Panc1 (cell line): ENCODE results near the gene UBE2V1.

Experiments
- CTCF ChIP-seq: fragments of 450-650 bp; IDR thresholded peaks from 2 replicates; pipeline ENCODE4 v1.5.1; 2017; ENCODE audit warnings: mild to moderate bottlenecking
- POLR2AphosphoS5 ChIP-seq: IDR thresholded peaks from 2 replicates; pipeline ENCODE4 v1.6.1; 2012; ENCODE audit warnings: mild to moderate bottlenecking, low read depth, low read length, moderate library complexity
- REST ChIP-seq, 2 experiments: IDR thresholded peaks; 2 replicates each; pipeline ENCODE4 v1.6.1; 2011 to 2012; ENCODE audit warnings: low read depth in 2 of 2, control low read depth in 1 of 2, low read length in 1 of 2, mild to moderate bottlenecking in 1 of 2, moderate library complexity in 1 of 2; ENCODE audit not compliant: insufficient read depth in 1 of 2
- SIN3A ChIP-seq: IDR thresholded peaks from 2 replicates; pipeline ENCODE4 v1.6.1; 2012; ENCODE audit warnings: low read depth, mild to moderate bottlenecking, low read length, moderate library complexity, borderline replicate concordance; ENCODE audit not compliant: insufficient read depth
- TCF7L2 ChIP-seq: IDR thresholded peaks from 2 replicates; pipeline ENCODE4 v1.6.1; 2011; ENCODE audit warnings: mild to moderate bottlenecking, low read depth, low read length, inconsistent platforms

- TF ChIP-seq POLR2AphosphoS5 (no peak), CTCF (no peak), SIN3A (no peak), REST (IDR thresholded peaks at IDR 0.05; ENCODE audit: insufficient read depth in 1 of 2, low read depth in 2 of 2, low read length in 1 of 2) (no peak), TCF7L2 (no peak)
Measured at GRCh38 chr20:50044353-50044960, 68.5 kb downstream of the UBE2V1 start.
